AG20443 (cell line): ENCODE data around the gene AQP1.

Experiments
- DNase-seq: peaks from one replicate; pipeline ENCODE4 v3.0.0; 2012; ENCODE audit warnings: low spot score, mixed read lengths

AQP1 gene

DNA sequence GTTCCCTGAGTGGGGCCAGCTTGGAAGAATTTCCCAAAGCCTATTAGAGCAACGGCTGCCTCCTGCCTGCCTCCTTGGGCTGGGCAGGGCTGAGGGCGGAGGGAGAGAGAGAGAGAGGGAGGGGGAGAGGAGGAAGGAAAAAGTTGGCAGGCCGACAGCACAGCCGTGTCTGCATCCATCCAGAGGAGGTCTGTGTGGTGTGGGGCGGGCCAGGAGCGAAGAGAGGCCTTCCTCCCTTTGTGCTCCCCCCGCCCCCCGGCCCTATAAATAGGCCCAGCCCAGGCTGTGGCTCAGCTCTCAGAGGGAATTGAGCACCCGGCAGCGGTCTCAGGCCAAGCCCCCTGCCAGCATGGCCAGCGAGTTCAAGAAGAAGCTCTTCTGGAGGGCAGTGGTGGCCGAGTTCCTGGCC lies at the start of gene AQP1:
Gene AQP1 (plus strand): TSS at position 293 of the 409 bp plus-strand sequence. CDS start 57 bp downstream, at position 350.
- no peak for DNase-seq

DNA sequence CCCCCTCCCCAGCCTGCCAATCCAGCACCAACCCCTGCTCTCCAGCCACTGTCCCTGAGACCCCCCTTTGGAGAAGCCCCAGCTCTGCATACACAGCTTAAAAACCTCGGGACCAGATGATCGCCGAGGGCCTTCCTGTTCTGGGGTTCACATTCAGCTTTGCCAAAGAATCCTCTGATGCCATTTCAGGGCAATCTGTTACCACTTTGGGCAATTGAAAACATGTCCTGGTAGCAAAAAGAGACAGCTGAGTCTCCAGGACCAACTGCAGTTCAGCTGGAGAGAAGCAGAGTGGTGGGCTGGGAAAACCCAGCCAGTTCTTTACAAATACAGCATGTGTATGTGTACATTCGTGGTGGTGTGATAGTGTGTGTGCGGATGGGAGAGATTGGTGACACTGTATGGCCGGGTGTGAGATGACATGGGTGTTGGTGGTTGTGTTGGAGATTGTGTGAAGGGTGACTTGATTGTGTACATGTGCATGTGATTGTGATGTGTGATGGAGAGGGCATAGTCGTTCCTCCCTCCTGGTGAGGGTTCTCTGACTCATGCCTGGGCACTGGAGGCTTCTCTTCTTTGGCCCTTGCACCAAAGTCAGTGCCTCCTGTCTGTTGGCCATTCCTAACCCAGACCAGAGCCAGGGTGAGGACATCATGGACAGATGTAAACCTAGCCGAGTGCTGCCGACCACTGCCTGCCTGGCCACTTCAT lies 48.5 kb upstream of the AQP1 start:
- DNase-seq = peak; percentile 28

DNA sequence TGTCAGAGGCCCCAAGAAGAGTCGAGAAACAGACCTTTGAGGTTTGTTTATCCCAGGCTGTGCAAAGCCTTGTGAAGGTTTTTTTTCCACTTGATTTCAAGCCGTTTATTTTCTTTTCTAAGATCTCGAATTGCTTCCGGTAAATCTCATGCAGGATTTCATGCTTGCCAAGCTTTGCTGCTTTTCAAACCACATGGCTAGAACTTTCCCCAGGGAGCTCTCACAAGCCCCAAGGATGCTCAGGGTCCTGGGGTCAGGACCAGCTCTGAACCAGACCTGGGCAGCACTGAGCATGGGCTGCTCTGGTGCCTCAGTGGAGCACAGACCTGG lies 48.0 kb upstream of the AQP1 start:
- DNase-seq = peak; percentile 32

DNA sequence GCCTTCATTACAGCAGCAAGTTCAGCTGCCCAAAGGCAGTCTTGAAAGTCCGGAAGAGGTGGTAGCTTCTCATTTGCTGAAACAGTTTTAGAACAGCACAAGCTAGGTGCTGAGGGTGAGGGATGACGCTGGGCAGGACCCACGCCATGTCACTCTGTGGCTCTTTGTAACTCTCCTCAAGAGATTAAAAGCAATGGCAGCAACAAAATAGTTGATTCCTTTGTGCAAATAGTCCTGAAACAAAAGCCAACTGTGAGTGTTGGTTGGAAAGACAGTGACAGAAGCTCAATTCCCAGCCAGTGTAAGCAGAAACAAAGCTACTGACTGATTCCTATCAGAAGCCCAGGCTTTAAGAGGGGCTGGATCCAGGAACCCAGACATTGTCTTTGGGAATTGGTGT lies 47.6 kb upstream of the AQP1 start:
- DNase-seq = no peak

DNA sequence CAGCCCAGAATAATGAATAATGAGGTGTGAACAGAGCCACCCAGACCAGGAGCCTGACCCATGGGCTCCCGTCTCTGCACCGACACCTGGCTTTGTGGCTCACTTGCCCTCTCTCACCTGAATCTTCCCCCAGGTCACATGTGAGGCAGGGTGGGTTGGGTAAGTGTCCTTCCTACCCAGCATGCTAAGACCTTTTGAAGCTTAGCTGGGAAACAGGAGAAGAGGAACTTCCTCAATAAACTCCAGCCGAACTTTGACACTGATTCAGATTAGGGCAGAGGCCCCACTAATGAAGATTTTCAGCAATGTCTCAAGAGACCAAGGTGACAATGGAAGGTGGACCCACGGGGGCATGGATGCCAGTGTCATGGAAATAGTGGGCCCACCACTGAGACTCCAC lies 46.6 kb upstream of the AQP1 start:
- DNase-seq = no peak

DNA sequence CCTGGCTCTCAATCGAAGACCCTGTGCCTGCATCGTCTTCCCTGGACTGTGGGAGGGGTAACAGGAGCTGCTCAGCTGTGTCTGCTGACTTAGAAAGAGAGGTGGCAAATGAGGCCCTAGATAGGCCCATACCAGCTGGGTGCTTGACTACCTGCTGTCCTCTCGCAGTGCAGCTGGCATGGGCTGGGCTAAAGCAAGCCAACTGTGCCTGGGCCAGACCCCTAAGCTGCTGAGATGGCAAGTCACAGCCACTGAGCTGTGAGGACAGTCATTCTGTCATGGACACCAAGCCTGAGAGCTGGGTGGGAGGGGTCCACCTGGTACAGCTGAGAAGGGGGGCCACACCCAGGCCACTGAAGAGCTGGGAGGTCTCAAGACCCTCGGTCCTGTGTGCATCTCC lies 45.8 kb upstream of the AQP1 start:
- DNase-seq = no peak

DNA sequence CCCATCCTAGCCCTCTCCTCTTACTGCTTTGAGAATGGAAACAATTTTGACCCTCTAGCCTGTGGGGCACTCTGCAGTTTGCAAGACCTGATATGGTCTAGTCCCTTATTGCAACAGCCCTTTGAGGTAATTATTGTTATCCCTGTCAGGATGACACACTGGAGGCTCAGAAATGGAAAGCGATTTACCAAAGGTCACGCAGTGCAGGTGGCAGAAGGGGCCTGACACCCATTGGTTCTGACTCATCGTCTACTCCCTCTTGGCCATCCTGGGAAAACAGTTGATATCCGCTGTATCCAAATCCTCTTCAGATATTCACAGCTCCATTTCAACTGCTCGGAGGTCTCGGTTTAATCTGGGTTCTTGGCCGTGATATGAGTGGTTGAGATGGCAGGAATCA lies 44.7 kb upstream of the AQP1 start:
- no peak for DNase-seq

DNA sequence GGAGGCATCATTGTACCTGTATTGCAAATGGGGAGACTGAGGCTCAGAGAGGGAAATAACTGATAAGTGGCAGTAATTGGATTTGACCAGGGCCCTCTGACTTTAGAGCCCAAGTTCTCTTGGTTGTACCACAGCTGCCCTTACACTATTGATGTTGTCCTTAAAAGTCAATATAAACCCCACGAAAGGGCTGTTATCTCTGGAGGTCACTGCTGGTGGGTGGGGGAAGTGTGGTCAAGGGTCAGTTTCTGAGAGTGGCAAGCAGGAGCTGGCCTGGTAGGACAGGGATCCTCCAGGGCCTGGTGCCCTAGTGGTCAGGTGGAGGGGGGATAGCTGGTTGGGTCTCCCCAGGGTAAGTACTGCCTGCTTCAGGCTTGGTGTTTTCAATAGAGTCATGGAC lies 44.2 kb upstream of the AQP1 start:
- no peak for DNase-seq

DNA sequence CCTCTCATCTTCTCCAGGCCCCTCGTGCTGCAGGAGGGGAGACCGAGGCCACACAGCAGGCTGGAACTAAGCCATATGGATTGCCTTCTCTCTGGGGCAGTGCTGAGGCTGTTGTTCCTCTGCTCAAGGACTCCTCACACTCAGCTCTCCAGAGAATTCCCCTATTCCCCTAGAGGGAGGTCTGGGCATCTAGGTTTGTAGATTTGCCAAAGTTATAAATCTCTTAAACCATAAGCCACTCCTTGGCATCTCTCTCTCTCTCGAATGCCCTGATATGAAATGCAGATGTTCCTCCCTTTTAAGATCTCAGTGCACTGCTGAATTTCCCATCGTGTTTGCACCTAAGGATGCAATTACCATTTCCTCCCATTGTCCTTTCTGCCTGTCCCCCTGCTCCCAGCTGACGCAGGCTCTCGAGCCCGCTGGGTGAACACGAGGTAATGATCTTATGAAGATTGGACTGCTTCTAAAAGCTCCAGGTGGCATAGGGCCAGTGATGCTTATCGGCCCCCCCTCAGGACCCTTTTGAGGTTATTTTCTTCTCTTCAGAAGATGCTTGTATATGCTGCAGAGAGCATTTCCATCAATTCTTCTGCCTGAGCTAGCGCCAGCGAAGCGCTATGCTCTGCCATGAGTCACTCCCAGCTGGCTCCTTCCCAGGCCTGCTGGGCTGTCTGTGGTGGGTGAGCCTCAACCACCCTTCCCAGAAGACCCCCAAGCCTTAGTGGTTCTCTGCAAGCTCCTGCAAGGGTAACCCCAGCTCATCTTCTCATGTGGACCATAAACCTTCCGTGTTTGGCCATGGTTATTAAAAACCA lies 41.6 kb upstream of the AQP1 start:
- DNase-seq = no peak

DNA sequence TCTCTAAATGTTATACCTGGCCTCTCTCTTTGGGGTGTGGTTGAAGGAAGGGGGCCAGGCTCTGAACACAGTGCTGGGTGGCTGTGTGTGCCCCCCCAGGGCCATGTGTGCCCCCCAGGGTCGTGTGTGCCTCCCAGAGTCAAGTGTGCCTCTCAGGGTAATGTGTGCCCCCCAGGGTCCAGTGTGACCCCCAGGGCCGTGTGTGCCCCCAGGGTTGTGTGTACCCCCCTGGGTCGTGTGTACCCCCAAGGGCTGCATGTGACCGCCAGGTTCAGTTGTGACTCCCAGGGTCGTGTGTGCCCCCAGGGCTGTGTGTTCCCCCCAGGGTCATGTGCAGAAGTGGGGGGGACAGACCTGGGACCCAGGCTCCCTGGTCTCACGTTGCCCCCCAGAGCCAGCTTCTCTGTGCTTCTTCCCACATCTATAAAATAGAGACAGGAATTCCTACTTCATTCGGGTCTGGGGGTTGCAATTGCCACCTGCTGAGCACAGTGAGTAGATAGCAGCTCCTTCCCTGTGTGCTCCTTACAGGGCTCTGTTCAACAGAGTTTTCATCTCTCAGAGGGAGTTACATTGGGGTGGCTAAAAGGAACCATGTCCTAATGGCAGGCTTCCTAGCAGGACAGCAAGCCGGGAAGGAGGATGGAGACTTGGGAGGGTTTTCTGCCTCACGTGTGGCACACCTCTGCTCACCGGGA lies 40.7 kb upstream of the AQP1 start:
- DNase-seq = no peak

DNA sequence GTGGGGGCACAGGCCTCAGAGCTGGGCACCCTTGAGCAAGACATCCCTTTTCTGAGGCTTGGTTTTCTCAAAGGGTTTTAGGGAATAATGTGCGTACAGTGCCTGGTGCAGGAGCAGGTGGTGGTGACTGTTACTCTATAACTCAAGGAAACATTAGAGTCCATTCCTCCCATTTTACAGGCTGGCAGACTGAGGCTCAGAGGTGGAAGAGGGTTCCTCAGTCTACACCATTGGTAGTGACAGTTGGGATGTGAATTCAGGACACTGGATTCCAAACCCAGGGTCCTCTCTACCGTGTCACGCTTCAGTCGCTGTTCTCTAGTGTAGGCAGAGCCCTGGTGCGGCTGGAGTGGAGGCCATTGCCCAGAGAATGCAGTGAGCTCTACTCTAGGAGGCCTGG lies 40.0 kb upstream of the AQP1 start:
- DNase-seq = no peak

DNA sequence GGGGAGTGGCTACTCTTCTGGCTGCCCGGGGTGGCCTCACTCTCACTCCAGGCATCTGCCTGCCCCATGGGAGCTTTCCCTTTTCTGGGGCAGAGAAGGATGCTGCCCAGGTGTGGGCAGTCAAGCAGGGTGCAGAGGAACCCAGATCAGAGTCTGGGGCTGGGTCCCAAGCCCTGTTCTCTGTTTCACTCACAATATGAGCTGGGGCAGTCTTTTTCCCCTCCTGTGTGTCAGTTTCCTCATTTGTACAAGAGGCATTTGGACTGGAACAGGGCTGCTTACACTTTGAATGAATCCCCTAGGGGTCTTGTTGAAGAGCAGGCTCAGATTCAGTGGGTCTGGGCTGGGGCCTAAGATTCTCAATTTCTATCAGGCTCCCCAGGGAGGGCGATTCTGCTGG lies 38.4 kb upstream of the AQP1 start:
- DNase-seq = no peak

DNA sequence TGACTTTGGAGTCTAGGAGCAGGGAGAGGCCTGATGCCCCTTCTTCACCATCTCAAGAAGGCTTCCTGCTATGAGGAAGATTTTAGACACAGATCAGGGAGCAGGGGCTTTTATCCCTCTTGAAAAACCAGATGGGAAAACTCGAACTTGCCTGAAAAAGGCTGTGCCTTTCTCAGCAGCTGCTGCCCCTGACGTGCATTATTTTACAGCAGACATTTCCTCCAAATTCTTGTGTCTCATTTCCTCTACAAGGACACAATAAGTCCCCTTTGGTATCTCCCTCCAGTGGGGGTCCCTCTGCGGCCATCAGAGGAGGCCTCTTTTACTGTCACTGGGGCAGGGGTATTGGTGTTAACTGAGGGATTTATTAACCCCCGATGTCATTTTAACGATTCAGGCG lies 38.0 kb upstream of the AQP1 start:
- no peak for DNase-seq

DNA sequence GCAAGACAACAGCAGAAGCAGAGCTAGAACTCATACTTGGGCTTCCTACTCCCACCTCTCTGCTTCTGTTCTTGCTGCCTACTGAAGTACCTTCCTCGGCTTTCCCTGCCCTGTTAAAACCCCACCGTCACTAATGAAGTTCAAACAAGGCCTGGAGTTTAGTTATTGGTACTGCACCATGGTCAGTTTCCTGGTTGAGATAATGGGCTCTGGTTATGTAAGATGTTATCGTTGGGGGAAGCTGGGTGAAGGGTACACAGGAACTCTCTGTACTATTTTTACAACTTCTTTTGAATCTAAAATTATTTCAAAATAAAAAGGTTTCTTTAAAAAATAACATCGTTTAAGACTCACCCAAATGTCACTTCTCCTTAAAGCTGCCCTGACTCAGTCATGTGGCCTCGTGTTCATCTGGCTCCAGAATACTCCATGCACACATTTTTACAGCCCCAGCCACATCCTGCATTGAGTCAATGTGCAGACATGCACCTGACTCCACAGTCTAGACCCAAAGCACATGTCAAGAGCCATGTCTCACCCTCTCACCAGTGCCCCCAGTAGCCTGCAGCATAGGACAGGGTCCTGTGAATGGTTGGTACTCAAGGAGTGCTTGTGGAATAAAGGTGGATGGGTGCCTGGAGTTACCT lies 36.9 kb upstream of the AQP1 start:
- DNase-seq = no peak

DNA sequence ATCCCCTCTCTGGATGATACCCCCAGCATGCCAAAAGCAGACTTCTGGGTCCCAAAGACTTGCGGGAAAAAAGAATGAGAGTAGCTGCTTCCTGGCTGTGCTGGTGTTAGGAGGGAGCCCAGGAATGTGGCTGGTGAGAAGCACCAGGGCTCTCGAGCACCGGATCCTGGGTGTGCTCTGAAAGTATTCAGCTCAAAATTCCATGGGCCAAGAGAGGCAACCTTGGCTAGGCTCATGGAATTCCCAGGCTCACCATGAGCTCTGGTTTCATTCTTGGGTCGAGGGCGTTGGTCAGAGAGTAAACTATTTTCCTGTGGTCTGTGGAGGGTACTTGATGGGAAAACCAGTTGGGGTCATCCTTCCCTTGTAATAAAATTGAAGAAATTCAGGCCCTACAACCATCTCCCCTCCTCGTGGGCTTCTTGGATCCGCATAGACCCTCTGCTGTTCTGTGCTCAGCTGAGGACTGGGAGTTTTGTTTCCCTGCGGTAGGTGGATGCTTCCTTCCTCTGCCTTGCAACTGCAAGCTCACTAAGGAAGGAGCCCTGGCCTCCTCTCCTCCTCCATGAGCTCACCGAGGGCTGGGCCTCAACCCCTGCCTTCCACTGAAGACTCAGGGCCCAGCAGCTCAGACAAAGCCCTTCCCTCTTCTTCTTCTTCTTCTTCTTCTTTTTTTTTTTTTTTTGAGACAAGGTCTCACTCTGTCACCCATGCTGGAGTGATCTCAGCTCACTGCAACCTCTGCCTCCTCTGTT lies 34.5 kb upstream of the AQP1 start:
- no peak for DNase-seq

DNA sequence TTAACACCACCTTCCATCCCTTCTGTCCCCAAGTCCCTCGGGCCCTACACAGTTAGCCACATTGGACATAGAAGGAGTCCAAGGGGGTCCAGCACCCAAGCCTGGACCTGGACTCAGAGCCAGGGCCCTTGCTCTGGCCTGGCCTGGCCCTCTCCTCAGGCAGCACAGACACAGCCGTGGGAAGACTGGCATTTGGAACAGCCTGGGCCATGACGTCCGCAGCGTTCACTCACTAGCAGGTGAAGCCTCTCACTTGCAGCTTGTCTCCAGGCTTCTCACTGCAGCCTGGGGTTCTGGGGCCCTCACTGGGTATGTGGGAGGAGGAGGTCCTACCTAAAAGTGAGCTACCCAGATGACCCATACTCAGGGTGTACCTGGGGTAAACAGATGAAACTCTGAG lies 33.7 kb upstream of the AQP1 start:
- DNase-seq = no peak

DNA sequence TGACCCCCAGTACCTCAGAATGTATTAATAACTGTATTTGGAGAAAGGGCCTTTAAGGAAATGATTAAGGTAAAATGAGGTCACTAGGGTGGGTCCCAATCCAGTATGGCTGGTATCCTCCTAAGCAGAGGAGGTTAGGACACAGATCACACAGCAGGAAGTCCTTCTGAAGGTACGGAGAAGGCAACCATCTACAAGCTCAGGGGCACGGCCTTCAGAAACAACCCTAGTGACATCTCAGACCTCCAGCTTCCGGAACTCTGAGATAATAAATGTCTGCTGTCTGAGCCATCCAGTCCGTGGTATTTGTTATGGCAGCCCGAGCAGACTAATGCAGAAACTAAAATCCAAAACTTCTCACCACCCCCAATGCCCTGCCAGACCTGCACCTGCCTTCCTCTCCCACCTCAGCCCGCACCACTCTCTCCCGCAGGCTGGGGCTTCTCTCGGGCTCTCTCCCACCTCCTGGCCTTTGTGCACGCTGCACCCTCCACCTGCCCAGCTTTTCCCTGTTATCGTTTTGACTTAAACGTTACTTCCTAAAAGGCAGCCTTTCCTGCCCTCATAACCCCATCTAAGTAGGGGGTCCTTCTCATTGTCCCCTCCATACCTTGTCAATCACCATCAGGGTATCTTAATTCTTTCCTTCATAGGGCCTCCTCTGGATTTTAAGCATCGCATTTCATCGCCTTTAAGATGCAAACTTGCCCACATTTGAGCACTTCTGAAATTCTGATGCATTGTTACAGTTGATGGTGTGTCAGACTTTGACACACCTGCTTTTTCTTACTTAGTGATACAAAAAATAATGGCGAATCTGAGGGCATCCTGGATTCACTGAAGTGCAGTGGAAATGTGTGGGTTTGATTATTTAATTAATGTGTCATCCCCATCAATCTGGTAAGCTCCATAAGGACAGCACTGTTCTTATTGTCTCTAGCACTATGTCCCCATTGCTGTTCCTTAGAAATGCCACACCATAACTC lies 32.2 kb upstream of the AQP1 start:
- DNase-seq = no peak

DNA sequence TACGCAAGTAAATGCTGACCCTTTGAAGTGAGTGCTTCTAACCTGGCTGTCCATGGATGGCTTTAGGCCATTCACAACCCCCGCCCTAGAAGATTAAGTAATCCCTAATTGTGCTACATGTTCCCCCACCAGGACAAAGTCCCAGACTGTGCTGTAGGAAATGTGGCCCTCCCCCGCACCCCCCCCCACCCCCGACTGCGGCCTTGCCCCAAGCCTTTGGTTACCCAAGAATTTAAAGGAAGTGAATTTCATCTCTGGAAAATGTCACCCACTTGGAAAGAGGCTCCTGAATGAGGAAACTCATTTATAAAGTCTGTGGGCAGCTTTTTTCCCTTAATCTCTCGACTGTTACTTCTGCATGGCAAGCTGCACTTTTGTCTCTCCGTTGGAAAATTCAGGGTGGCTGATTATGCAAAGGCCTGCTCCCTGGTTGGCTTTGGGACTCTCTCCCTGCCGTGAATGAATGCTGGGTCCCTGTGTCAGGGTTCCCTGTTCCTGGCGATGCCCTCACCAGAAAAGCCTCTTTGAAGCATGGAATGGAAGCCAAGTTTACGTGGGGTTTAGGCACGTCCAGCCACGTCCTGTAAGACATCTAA lies 31.4 kb upstream of the AQP1 start:
- DNase-seq = peak; percentile 35

DNA sequence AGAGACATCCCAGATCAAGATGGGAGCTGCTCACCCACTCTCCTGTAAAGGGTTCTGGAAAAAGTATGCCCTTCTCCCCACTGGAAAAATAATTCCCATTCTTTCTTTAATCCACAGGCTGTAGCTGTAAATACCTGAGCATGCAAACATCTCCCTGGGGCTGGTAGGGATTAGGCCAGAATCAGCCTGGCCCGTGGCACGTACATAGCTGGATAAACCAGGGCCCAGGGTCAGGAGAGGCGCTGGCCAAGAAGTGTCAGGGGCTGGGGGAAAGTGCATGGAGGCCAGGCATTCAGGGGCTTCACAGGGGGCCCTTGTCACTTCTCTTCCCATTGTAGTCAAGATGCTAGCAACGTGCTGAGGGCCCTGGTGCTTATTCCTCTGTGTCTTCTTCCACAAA lies 30.7 kb upstream of the AQP1 start:
- no peak for DNase-seq

DNA sequence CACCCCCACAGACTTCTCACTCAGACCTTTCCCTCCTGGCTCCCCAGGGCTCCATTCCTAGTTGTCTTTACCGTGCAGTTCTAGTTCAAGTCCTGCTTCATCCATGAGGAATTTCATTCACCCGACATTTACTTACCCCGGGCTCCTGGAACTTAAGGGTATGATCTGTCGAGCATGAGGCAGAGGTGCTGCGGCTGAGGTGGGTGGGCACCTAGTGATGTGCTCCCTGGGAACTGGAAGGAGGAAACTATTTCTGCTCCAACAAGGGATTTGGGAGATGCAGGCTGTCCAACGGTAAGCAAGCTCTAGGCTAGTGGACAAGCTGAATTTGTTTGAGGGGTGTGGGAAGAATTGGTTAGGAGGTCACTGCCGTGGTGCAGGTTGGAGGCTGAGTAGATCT lies 30.2 kb upstream of the AQP1 start:
- DNase-seq = no peak
